CD4-positive, alpha-beta T cell treated with Interleukin-4 for 4 hours (primary cell): ENCODE data around the gene ZBTB34.

Experiments
- DNase-seq: peaks from one replicate; pipeline ENCODE4 v3.0.0-alpha.2; 2020

Gene ZBTB34

DNA sequence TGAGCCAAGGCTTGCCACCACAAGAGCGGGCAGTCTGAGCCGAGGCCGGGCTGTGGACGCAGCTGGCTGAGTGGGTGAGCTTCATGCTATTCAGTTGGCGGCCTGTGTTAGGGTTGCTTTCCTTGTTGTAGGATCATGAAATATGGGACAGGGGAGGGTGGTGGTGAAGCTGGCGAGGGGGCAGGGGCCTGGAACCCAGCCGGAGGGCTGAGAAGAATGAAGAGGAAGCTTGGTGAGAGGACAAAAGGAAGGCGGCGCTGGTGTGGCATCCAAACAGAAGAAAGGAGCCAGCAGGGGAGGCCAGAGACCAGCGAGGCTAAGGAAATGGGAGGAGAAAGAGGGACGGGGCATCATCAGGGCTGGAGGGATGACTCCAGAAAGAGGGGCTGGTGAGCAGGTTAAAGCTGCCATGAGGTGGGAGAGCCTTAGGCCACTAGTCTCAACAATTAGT lies 72.5 kb downstream of the ZBTB34 start:
- no peak for DNase-seq

GRCh38 chr9:126933334-126933980 lies 73.0 kb downstream of the ZBTB34 start:
- no peak for DNase-seq

DNA sequence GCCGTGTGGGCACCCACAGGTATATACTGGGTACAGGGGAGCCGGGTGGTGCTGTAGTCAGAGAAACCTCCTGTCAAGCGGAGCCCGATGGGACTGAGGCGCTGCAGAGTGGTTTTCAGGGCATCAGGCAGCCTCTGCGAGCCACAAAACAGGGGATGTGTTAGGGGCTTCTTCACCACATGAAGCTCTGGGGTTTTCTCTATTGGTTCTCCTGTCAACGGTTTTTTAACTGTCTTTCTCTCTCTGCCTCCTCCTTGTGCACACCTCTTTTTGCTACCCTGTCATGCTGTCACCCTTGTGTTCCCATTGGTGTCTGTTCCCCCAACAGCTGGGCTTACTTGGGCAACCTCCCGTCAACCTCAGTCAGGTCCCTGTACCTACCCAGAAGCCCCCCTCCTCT lies 74.0 kb downstream of the ZBTB34 start:
- DNase-seq, result no peak
